ENCODE data around the gene HECTD2.

The HECTD2 gene

GRCh38 chr10:91367127-91367531, 43.0 kb upstream of the HECTD2 start:
- ATAC-seq, result no peak
- no peak for TF ChIP-seq BACH2 (CRISPR knock-in tag; IDR thresholded peaks at IDR 0.05; ENCODE audit: borderline replicate concordance)
- no peak for TF ChIP-seq SNAI2 (CRISPR knock-in tag; IDR thresholded peaks at IDR 0.05)
- no peak for TF ChIP-seq POU6F1 (CRISPR knock-in tag; IDR thresholded peaks at IDR 0.05; ENCODE audit: borderline replicate concordance, low read depth)
- TF ChIP-seq CSDC2 (CRISPR knock-in tag; IDR thresholded peaks at IDR 0.05), result no peak
- TF ChIP-seq ZNF565 (CRISPR knock-in tag; conservative IDR thresholded peaks at IDR 0.05; ENCODE audit: low read depth), result no peak
- no peak for TF ChIP-seq TOX (CRISPR knock-in tag; IDR thresholded peaks at IDR 0.05; ENCODE audit: borderline replicate concordance)
- TF ChIP-seq ZNF70 (CRISPR knock-in tag; IDR thresholded peaks at IDR 0.05), result no peak
- TF ChIP-seq ZNF8 (CRISPR knock-in tag; IDR thresholded peaks at IDR 0.05), result no peak
- no peak for TF ChIP-seq ESRRG (CRISPR knock-in tag; IDR thresholded peaks at IDR 0.05)
- no peak for TF ChIP-seq PATZ1 (CRISPR knock-in tag; IDR thresholded peaks at IDR 0.05; ENCODE audit: borderline replicate concordance)
- no peak for TF ChIP-seq TCF4 (CRISPR knock-in tag; IDR thresholded peaks at IDR 0.05; ENCODE audit: borderline replicate concordance)

GRCh38 chr10:91367558-91367957, 42.6 kb upstream of the HECTD2 start:
- TF ChIP-seq SNAI2 (CRISPR knock-in tag; IDR thresholded peaks at IDR 0.05) (no peak), ARNTL (CRISPR knock-in tag; IDR thresholded peaks at IDR 0.05; ENCODE audit: borderline replicate concordance, low read depth) (no peak), PPARA (CRISPR knock-in tag; IDR thresholded peaks at IDR 0.05; ENCODE audit: borderline replicate concordance) (no peak), ESRRG (CRISPR knock-in tag; IDR thresholded peaks at IDR 0.05) (no peak)
- ATAC-seq, result no peak

GRCh38 chr10:91369978-91370589, 40.1 kb upstream of the HECTD2 start:
- ATAC-seq, result peak; percentile 82; the same call in 2 of the 3 replicates

GRCh38 chr10:91374052-91374451, 36.1 kb upstream of the HECTD2 start:
- TF ChIP-seq CREB5 (CRISPR knock-in tag; IDR thresholded peaks at IDR 0.05; ENCODE audit: low read depth), result no peak
- TF ChIP-seq BACH2 (CRISPR knock-in tag; IDR thresholded peaks at IDR 0.05; ENCODE audit: borderline replicate concordance), result no peak
- TF ChIP-seq SNAI2 (CRISPR knock-in tag; IDR thresholded peaks at IDR 0.05), result no peak
- no peak for ATAC-seq

- TF ChIP-seq ISL1 (CRISPR knock-in tag; IDR thresholded peaks at IDR 0.05) (peak; percentile 72), TCF4 (CRISPR knock-in tag; IDR thresholded peaks at IDR 0.05; ENCODE audit: borderline replicate concordance) (peak; percentile 17; the same call in 1 of the 2 replicates), ZNF565 (CRISPR knock-in tag; conservative IDR thresholded peaks at IDR 0.05; ENCODE audit: low read depth) (no peak)
- peak; percentile 42; the same call in 2 of the 3 replicates for ATAC-seq
Measured at GRCh38 chr10:91378061-91378460, 32.1 kb upstream of the HECTD2 start.

GRCh38 chr10:91380873-91381256, 29.3 kb upstream of the HECTD2 start:
- ATAC-seq, result peak; percentile 11
- TF ChIP-seq ZNF565 (CRISPR knock-in tag; conservative IDR thresholded peaks at IDR 0.05; ENCODE audit: low read depth) (no peak), BACH2 (CRISPR knock-in tag; IDR thresholded peaks at IDR 0.05; ENCODE audit: borderline replicate concordance) (no peak), SNAI2 (CRISPR knock-in tag; IDR thresholded peaks at IDR 0.05) (no peak), RARB (CRISPR knock-in tag; IDR thresholded peaks at IDR 0.05) (no peak), ESRRG (CRISPR knock-in tag; IDR thresholded peaks at IDR 0.05) (no peak), CSRNP3 (CRISPR knock-in tag; IDR thresholded peaks at IDR 0.05) (no peak), GLIS3 (CRISPR knock-in tag; IDR thresholded peaks at IDR 0.05) (no peak), TCF4 (CRISPR knock-in tag; IDR thresholded peaks at IDR 0.05; ENCODE audit: borderline replicate concordance) (no peak), ARNTL (CRISPR knock-in tag; IDR thresholded peaks at IDR 0.05; ENCODE audit: borderline replicate concordance, low read depth) (no peak), CREB5 (CRISPR knock-in tag; IDR thresholded peaks at IDR 0.05; ENCODE audit: low read depth) (no peak), TOX (CRISPR knock-in tag; IDR thresholded peaks at IDR 0.05; ENCODE audit: borderline replicate concordance) (no peak), OSR1 (CRISPR knock-in tag; IDR thresholded peaks at IDR 0.05) (no peak), PPARA (CRISPR knock-in tag; IDR thresholded peaks at IDR 0.05; ENCODE audit: borderline replicate concordance) (no peak), PATZ1 (CRISPR knock-in tag; IDR thresholded peaks at IDR 0.05; ENCODE audit: borderline replicate concordance) (no peak)
